T-helper 2 cell treated with Interferon-gamma antibody and Interleukin-4, amounts not matched to agents 100 ng/mL and 5 ng/mL, for 36 hours (primary cell): ENCODE results near the gene PITRM1. TPM values are rescaled to one million over a fixed set of nuclear protein-coding genes. Genes with fewer than 3 reads are reported as not detected.

Experiments
- intact Hi-C: fragments of 100-400 bp; cut with micrococcal nuclease; formaldehyde crosslinking; loops from one replicate; pipeline ENCODE4 v1.15.1; 2023
- total RNA-seq: library from RNA; stranded (reverse); gene quantifications from 2 replicates; pipeline ENCODE4 v1.2.3, GENCODE V29; 2022

PITRM1 gene
- total RNA-seq, 1 donor from 2014 or later = 53.2 TPM

- intact Hi-C loops = no loop called here
Observed at GRCh38 chr10:3104251-3104918, 68.2 kb downstream of the PITRM1 start.

GRCh38 chr10:3103646-3104045 is 68.9 kb downstream of the PITRM1 start:
- intact Hi-C loops = no loop called here

- intact Hi-C loops = no loop called here
Observed at GRCh38 chr10:3102720-3103427, 69.7 kb downstream of the PITRM1 start.

GRCh38 chr10:3100856-3101640 is 71.5 kb downstream of the PITRM1 start:
- intact Hi-C loops = no loop called here

- intact Hi-C loops = no loop called here
Observed at GRCh38 chr10:3100093-3100792, 72.3 kb downstream of the PITRM1 start.

GRCh38 chr10:3099291-3100092 is 73.1 kb downstream of the PITRM1 start:
- intact Hi-C loops = no loop called here

GRCh38 chr10:3098689-3099088 is 73.9 kb downstream of the PITRM1 start:
- intact Hi-C loops = no loop called here

GRCh38 chr10:3097160-3097559 is 75.4 kb downstream of the PITRM1 start:
- intact Hi-C loops = no loop called here

GRCh38 chr10:3096149-3096548 is 76.4 kb downstream of the PITRM1 start:
- intact Hi-C loops = no loop called here

- intact Hi-C loops = loop anchor here (1.0 kb wide), 1 partner anchor 27 kb away; no protein-coding TSS in a partner anchor
Observed at GRCh38 chr10:3095373-3096139, 77.0 kb downstream of the PITRM1 start.

GRCh38 chr10:3094609-3095036 is 78.0 kb downstream of the PITRM1 start:
- intact Hi-C loops = loop anchor here (1.0 kb wide), 1 partner anchor 26 kb away; no protein-coding TSS in a partner anchor

GRCh38 chr10:3093996-3094395 is 78.6 kb downstream of the PITRM1 start:
- intact Hi-C loops = no loop called here

GRCh38 chr10:3091921-3092320 is 80.7 kb downstream of the PITRM1 start:
- intact Hi-C loops = no loop called here

GRCh38 chr10:3090914-3091787 is 81.4 kb downstream of the PITRM1 start:
- intact Hi-C loops = no loop called here

GRCh38 chr10:3090388-3090787 is 82.2 kb downstream of the PITRM1 start:
- intact Hi-C loops = no loop called here
